Measurements from ENCODE around the gene DDX55. TPM values are rescaled to one million over a fixed set of nuclear protein-coding genes. Genes with fewer than 3 reads are reported as not detected.
A peak's percentile ranks its signal among the peaks of the same experiment; 100 is the strongest.
"Not testable (repeated sequence)": the region's sequence is repeated elsewhere in the genome, so short reads cannot be mapped to it uniquely, and the experiment has no call there.

DDX55 gene, protein sequence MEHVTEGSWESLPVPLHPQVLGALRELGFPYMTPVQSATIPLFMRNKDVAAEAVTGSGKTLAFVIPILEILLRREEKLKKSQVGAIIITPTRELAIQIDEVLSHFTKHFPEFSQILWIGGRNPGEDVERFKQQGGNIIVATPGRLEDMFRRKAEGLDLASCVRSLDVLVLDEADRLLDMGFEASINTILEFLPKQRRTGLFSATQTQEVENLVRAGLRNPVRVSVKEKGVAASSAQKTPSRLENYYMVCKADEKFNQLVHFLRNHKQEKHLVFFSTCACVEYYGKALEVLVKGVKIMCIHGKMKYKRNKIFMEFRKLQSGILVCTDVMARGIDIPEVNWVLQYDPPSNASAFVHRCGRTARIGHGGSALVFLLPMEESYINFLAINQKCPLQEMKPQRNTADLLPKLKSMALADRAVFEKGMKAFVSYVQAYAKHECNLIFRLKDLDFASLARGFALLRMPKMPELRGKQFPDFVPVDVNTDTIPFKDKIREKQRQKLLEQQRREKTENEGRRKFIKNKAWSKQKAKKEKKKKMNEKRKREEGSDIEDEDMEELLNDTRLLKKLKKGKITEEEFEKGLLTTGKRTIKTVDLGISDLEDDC
- 10 to 100 TPM in 2 of 3 donors, 1 to 10 TPM in 1; 7.2 to 17.7 (median 16.4) TPM for polyA plus RNA-seq

DNA sequence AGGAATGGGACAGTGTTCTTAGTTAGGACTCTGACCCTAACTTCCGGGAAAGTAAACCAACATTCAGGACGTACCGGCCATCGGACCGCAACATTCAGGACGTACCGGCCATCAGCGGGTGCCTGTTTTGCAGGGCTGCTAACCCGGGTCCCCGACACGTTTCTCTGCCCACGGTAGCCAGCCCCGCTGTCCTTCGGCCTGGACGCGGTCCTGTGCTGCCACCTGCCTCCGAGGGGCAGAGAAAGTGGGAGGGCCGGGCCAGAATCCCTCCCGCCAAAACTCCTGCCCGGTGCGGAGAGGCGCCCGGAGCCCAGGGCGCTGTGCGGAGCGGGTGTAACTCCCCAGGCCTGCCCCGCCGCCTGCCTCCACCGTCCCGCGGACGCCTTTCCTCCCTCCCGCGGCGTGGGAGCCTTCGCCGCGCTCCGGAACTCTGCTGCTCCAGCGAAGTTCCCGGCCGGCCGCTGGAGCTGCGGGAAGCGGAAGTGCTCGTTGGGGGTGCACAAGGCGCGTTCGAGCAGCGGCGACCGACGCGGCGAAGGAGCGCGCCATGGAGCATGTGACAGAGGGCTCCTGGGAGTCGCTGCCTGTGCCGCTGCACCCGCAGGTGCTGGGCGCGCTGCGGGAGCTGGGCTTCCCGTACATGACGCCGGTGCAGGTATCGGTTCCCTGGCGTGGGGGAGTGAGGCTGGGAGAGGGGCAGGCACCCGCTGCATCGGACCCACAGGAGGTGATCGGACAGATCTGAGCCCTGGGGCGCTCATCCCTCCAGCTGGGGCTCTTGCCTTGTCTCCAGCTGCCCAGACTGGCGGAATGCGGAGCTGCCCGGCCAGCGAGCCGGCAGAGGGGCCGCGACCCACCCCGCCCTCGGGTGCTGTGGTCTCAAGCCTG lies at the start of gene DDX55:
TSS of gene DDX55 (plus strand) at position 498 of the 888 bp plus-strand sequence. CDS start at position 548, 50 bp downstream.
- peak; percentile 79 to 87 (median 84) for DNase-seq
- H3K4me1 Mint-ChIP-seq = peaks cover 33 to 40% of the 10 kb centered on the region in 2 donors
- H3K4me3 Mint-ChIP-seq = peak within 1 kb of the TSS; percentile 93 to 97 (median 93)
- peaks cover 6 to 9% (median 9%) of the 10 kb centered on the region in 3 donors for H3K36me3 Mint-ChIP-seq
- peaks cover 0 to 7% (median 6%) of the 10 kb centered on the region in 3 donors for H3K27me3 Mint-ChIP-seq (ENCODE audit: low read depth in 3 of 3)
- no peaks in the 10 kb centered on the region for H3K9me3 Mint-ChIP-seq
- H3K27ac Mint-ChIP-seq = peak within 1 kb of the TSS; percentile 76 to 94 (median 90)

DNA sequence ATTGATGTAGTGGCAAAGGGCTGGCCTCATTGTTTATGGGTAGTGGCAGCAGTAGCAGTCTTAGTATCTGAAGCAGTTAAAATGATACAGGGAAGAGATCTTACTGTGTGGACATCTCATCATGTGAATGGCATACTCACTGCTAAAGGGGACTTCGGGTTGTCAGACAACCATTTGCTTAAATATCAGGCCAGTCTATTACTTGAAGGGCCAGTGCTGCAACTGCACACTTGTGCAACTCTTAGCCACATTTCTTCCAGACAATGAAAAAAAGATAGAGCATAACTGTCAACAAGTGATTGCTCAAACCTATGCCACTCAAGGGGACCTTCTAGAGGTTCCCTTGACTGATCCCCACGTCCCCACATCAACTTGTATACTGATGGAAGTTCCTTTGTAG lies 47.8 kb upstream of the DDX55 start:
- H3K27me3 Mint-ChIP-seq (ENCODE audit: low read depth in 3 of 3) = not testable (repeated sequence)

DNA sequence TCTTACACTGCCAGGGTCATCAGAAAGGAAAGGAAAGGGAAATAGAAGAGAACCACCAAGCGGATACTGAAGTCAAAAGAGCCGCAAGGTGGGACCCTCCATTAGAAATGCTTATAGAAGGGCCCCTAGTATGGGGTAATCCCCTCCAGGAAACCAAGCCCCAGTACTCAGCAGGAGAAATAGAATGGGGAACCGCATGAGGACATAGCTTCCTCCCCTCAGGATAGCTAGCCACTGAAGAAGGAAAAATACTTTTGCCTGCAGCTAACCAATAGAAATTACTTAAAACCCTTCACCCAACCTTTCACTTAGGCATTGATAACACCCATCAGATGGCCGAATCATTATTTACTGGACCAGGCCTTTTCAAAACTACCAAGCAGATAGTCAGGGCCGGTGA lies 47.1 kb upstream of the DDX55 start:
- H3K4me1 Mint-ChIP-seq; DNase-seq; H3K9me3 Mint-ChIP-seq; H3K36me3 Mint-ChIP-seq; H3K27me3 Mint-ChIP-seq (ENCODE audit: low read depth in 3 of 3); H3K27ac Mint-ChIP-seq; H3K4me3 Mint-ChIP-seq: not testable (repeated sequence)

More for the DNA sequence above, 47.8 kb upstream of the DDX55 start:
- not testable (repeated sequence) for H3K36me3 Mint-ChIP-seq, H3K9me3 Mint-ChIP-seq, H3K4me3 Mint-ChIP-seq, H3K4me1 Mint-ChIP-seq, H3K27ac Mint-ChIP-seq, DNase-seq

DNA sequence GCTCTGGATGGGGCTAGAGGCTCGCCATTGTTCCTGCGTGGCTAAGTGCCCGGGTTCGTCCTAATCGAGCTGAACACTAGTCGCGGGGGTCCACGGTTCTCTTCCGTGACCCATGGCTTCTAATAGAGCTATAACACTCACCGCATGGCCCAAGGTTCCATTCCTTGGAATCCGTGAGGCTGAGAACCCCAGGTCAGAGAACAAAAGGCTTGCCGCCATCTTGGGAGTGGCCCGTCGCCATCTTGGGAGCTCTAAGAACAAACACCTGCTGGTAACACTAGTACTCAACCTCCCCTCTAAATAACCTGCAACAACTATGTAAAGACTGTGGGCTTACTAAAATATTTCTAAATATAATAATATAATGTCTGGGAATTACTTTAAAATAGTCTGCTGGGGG lies 43.4 kb upstream of the DDX55 start:
- not testable (repeated sequence) for H3K27ac Mint-ChIP-seq; H3K27me3 Mint-ChIP-seq (ENCODE audit: low read depth in 3 of 3); H3K4me3 Mint-ChIP-seq; H3K4me1 Mint-ChIP-seq; DNase-seq; H3K9me3 Mint-ChIP-seq; H3K36me3 Mint-ChIP-seq

DNA sequence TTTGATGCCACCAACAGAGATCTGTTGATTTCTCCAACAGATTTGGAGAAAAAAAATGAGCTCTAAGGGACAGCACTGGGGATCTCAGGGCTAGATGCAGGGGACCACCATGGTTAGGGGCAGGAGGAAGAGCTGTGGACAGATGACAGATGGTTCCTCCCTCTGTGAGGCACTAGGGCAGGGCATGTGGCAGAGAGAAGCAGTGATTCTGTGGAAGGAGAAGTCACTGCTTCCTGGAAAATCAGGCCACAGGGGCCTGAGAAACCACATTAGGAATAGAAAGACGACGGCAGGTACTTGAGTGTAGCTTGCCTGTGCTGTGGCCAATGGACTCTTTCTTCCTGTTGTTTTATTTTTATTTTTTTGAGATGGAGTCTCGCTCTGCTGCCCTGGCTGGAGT lies 42.4 kb upstream of the DDX55 start:
- H3K4me1 Mint-ChIP-seq = peaks cover 0 to 2% of the 10 kb centered on the region in 2 donors
- no peak for DNase-seq
- H3K36me3 Mint-ChIP-seq = no peaks in the 10 kb centered on the region
- no peak overlapping the region for H3K27ac Mint-ChIP-seq
- no peaks in the 10 kb centered on the region for H3K9me3 Mint-ChIP-seq
- no peak overlapping the region for H3K4me3 Mint-ChIP-seq
- H3K27me3 Mint-ChIP-seq (ENCODE audit: low read depth in 3 of 3) = peaks cover 1 to 6% (median 5%) of the 10 kb centered on the region in 3 donors

DNA sequence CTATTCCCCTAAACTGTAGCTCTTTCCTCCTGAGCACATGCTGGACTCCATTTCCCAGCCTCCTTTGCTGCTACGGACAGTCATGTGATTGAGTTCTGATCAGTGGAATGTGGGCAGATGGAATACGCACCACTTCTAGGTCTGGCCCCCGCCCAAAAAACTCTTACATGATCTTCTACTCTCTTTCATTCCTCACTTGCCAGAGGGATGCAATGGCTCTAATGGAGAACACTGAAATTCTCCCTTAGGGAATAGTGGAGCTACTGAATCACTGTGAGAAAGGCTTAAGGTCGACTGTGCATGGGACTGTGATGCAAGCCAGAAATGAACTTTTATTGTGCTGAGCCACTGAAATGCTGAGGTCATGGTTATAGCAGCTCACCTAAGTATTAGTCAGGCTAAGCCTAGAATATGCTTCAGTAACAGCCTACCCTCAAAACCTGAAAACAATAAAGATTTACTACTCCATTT lies 30.5 kb upstream of the DDX55 start:
- Mint-ChIP-seq H3K4me3 (no peak overlapping the region), H3K27ac (no peak overlapping the region), H3K27me3 (ENCODE audit: low read depth in 3 of 3) (peaks cover 2 to 9% (median 5%) of the 10 kb centered on the region in 3 donors), H3K4me1 (no peaks in the 10 kb centered on the region), H3K36me3 (no peaks in the 10 kb centered on the region), H3K9me3 (no peaks in the 10 kb centered on the region)
- no peak for DNase-seq

DNA sequence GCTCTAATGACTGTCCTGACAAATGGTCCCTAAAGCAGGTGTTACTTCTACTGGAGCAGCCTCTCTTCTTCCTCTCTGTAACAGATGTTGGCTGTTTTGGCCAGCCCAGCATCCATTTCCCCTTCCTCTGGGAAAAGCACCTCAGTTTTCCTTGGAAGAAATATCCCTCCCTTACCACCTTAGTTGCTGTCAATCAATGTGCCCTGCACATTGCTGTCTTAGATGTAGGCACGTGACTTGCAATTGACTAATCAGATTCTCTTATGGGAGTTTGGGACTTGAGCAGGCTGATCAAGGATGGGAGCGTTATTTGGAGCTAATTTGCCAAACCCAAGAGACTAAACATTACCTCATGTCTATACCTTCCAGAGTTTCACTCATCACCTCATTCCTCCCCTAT lies 29.5 kb upstream of the DDX55 start:
- Mint-ChIP-seq H3K27me3 (ENCODE audit: low read depth in 3 of 3) (peaks cover 2 to 9% (median 5%) of the 10 kb centered on the region in 3 donors), H3K4me3 (no peak overlapping the region), H3K9me3 (no peaks in the 10 kb centered on the region), H3K27ac (no peak overlapping the region), H3K36me3 (peaks cover 0 to 3% (median 0%) of the 10 kb centered on the region in 3 donors), H3K4me1 (no peaks in the 10 kb centered on the region)
- DNase-seq = no peak

DNA sequence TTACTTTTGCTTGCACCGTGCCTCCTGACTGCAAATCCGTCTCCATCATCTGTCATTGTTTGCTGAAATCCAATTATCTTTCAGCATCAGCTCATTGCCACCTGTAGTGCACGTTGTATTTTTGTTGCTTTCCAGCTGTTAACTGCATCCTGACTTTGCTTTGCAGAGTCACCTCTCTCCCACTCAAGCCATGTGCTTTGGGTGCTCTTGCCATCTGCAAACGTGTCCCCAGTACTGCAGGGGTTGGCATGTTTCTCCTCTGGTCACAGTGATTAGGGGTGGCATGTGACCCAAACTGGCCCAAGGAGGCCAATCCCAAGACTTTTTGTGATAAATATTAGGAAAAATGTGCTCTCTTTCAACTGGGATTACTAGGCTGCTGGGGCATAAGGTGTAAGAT lies 28.0 kb upstream of the DDX55 start:
- Mint-ChIP-seq H3K27me3 (ENCODE audit: low read depth in 3 of 3) (peaks cover 2 to 9% (median 5%) of the 10 kb centered on the region in 3 donors), H3K27ac (no peak overlapping the region), H3K4me3 (no peak overlapping the region), H3K36me3 (peaks cover 0 to 3% (median 0%) of the 10 kb centered on the region in 3 donors), H3K9me3 (no peaks in the 10 kb centered on the region), H3K4me1 (no peaks in the 10 kb centered on the region)
- no peak for DNase-seq

DNA sequence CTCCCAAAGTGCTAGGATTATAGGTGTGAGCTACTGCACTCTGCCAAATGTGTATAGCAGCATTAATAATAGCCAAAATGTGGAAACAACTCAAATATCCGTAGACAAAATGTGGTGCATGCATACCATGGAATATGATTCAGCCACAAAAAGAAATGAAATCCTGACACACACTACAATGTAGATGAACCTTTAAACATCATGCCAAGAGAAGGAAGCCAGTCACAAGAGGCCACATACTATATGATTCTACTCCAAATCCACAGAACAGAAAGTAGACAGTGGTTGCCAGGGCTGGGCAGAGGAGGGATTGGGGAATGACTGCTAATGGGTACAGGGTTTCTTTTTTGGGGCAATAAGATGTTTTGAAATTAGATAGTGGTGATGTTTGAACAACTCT lies 25.3 kb upstream of the DDX55 start:
- DNase-seq = no peak
- Mint-ChIP-seq H3K27ac (no peak overlapping the region), H3K4me3 (no peak overlapping the region), H3K27me3 (ENCODE audit: low read depth in 3 of 3) (peaks cover 0 to 6% (median 1%) of the 10 kb centered on the region in 3 donors), H3K4me1 (no peaks in the 10 kb centered on the region), H3K36me3 (peaks cover 0 to 3% (median 0%) of the 10 kb centered on the region in 3 donors), H3K9me3 (no peaks in the 10 kb centered on the region)

DNA sequence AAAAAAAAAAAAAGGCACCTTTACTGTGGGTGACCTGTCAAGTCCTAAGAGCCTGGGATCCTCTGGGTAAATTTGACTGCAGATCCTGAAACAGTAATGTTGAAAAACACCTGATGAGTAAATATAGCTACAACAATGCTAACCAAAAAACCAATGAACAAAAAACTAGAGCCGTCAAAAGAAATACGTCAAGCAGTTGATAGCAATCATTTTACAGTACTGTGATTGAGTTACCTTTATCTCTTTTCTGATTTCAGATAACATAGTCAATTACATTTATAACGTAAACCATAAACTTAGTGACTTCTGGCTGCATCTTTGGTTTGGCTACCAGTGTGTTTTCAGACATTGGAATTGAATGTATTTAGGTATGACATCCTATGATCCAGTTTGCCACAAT lies 23.7 kb upstream of the DDX55 start:
- H3K36me3 Mint-ChIP-seq = peaks cover 0 to 3% (median 0%) of the 10 kb centered on the region in 3 donors
- no peaks in the 10 kb centered on the region for H3K9me3 Mint-ChIP-seq
- DNase-seq = no peak
- H3K4me1 Mint-ChIP-seq = peaks cover 10 to 11% of the 10 kb centered on the region in 2 donors
- no peak overlapping the region for H3K27ac Mint-ChIP-seq
- peaks cover 1 to 5% (median 3%) of the 10 kb centered on the region in 3 donors for H3K27me3 Mint-ChIP-seq (ENCODE audit: low read depth in 3 of 3)
- no peak overlapping the region for H3K4me3 Mint-ChIP-seq

DNA sequence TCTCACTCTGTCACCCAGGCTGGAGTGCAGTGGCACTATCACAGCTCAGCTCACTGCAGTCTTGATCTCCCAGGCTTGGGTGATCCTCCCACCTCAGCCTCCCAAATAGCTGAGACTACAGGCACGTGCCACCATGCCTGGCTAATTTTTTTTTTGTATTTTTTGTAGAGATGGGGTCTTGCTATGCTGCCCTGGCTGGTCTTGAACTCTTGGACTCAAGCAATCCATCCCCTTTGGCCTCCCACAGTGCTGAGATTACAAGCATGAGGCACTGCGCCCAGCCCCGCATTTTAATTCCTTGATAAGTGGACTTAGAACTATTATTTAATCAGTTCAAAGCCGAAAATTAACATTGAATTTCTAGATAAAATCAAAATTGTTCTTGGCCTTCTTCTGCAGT lies 23.1 kb upstream of the DDX55 start:
- not testable (repeated sequence) for DNase-seq; H3K4me3 Mint-ChIP-seq; H3K27me3 Mint-ChIP-seq (ENCODE audit: low read depth in 3 of 3); H3K36me3 Mint-ChIP-seq; H3K9me3 Mint-ChIP-seq; H3K27ac Mint-ChIP-seq
- peaks cover 10 to 16% of the 10 kb centered on the region in 2 donors for H3K4me1 Mint-ChIP-seq

DNA sequence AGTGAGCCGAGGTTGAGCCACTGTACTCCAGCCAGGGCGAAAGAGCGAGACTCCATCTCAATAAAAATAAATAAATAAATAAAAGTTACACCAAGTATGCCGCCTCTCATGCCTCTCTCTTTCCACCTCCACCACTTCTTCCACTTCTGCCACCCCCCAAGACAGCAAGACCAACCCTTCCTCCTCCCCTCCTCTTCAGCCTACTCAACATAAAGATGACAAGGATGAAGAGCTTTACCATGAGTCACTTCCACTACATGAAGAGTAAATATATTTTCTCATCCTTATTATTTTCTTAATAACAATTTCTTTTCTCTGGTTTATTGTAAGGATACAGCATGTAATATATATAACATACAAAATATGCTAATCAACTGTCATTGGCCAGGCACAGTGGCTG lies 21.1 kb upstream of the DDX55 start:
- Mint-ChIP-seq H3K27me3 (ENCODE audit: low read depth in 3 of 3) (peaks cover 8 to 13% (median 8%) of the 10 kb centered on the region in 3 donors), H3K4me1 (peaks cover 19 to 25% of the 10 kb centered on the region in 2 donors), H3K27ac (no peak overlapping the region), H3K36me3 (peaks cover 0 to 3% (median 0%) of the 10 kb centered on the region in 3 donors), H3K4me3 (no peak overlapping the region), H3K9me3 (no peaks in the 10 kb centered on the region)
- no peak for DNase-seq

DNA sequence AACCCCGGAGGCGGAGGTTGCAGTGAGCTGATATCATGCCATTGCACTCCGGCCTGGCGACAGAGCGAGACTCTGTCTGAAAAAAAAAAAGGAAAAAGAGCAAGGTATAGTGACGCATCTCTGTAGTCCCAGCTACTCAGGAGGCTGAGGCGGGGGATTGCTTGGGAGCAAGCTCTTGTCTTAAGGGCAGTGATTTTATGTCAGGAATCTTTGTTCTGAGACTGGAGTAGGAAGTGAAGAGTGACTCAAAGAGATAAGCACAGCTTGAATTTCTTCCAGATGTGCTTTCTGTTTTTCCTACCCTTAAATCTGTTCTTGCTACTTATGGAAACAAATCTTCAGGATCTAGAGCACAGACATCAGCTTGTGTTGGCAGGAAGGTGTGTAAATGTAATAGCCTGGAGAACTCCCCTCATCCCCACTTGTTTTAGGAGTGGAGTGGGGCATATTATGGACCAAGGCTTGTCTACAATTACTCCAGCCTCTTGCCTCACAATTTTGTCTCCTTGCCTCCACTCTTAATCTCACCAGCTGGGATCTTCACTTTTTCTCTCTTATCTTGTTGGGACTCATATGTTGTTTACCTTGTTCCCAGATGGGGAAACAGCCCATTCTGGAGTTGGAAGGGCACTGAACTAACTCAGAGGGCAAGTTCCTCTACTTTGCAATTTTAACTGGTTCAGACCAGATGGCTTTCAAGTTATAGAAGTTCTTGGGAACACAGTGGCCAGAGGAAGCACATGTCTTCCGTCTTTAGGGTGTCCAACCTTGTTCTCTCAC lies 10.0 kb upstream of the DDX55 start:
- no peak for DNase-seq
- Mint-ChIP-seq H3K4me3 (no peak overlapping the region), H3K9me3 (no peaks in the 10 kb centered on the region), H3K27me3 (ENCODE audit: low read depth in 3 of 3) (peaks cover 0 to 2% (median 0%) of the 10 kb centered on the region in 3 donors), H3K36me3 (peaks cover 8 to 32% (median 11%) of the 10 kb centered on the region in 3 donors), H3K4me1 (peaks cover 33 to 58% of the 10 kb centered on the region in 2 donors), H3K27ac (peak overlapping the region in 4 of 6 donors; percentile 10 to 71 (median 68))

Data from immature natural killer cell (primary cell).